ENCODE results near the gene PHYH.

GRCh38 chr10:13270877-13271551, 28.9 kb downstream of the PHYH start:
- TF ChIP-seq GATA2 (IDR thresholded peaks at IDR 0.05; ENCODE audit: low read depth, low read length) (no peak), GATA3 (IDR thresholded peaks at IDR 0.05; ENCODE audit: low read depth, low read length) (no peak)
